AG04449 (cell line): ENCODE results near the gene CAMTA1.

Experiments
- CTCF ChIA-PET: fragments of 350-600 bp; formaldehyde crosslinking; extraction: SDS; loops from one replicate; lab custom pipeline; 2021; ENCODE audit warnings: antibody characterized with exemption; lab: Yijun Ruan, JAX
- POLR2A ChIA-PET: fragments of 400-600, 350-600 bp; formaldehyde crosslinking; extraction: SDS; loops from one replicate; lab custom pipeline; 2020; ENCODE audit warnings: antibody characterized with exemption, inconsistent platforms; lab: Yijun Ruan, JAX
- DNase-seq: peaks from one replicate; pipeline ENCODE4 v3.0.0-alpha.2; 2010; ENCODE audit warnings: low read depth, low spot score
- H3K4me3 ChIP-seq: 2 replicates; pipeline ENCODE4 v1.5.1; 2011; ENCODE audit warnings: low read depth, mild to moderate bottlenecking, control low read depth, low read length
- CTCF ChIP-seq: IDR thresholded peaks from one replicate; pipeline ENCODE4 v1.5.1; 2011; ENCODE audit warnings: mild to moderate bottlenecking, moderate library complexity, low read length, control low read depth, inconsistent platforms; ENCODE audit not compliant: insufficient read depth; ENCODE audit errors: missing control alignments

The CAMTA1 gene

GRCh38 chr1:6862906-6863305 lies 77.7 kb downstream of the CAMTA1 start:
- TF ChIP-seq CTCF = no peak
- H3K4me3 ChIP-seq = no peak overlapping the region
- DNase-seq = no peak
- ChIA-PET POLR2A (no interaction called here), CTCF (interaction anchor here (0.9 to 1.5 kb wide), 3 partner anchors 16 to 785 kb away, joined by 3 read pairs; no protein-coding TSS in a partner anchor)

GRCh38 chr1:6864166-6864565 lies 78.9 kb downstream of the CAMTA1 start:
- no peak for DNase-seq
- ChIA-PET CTCF (no interaction called here), POLR2A (no interaction called here)
- TF ChIP-seq CTCF = no peak
- no peak overlapping the region for H3K4me3 ChIP-seq

- TF ChIP-seq CTCF = no peak
- H3K4me3 ChIP-seq = no peak overlapping the region
- no peak for DNase-seq
- ChIA-PET CTCF (interaction anchor here (0.6 to 1.5 kb wide), 3 partner anchors 15 to 164 kb away, joined by 3 to 6 read pairs (median 3); no protein-coding TSS in a partner anchor), POLR2A (interaction anchor here (0.6 kb wide), 1 partner anchor 22 kb away, joined by 3 read pairs; no protein-coding TSS in a partner anchor)
These were observed 81.6 kb downstream of the CAMTA1 start for GRCh38 chr1:6866825-6867224.

GRCh38 chr1:6867321-6867720 lies 82.1 kb downstream of the CAMTA1 start:
- no peak overlapping the region for H3K4me3 ChIP-seq
- TF ChIP-seq CTCF = no peak
- DNase-seq = no peak
- POLR2A ChIA-PET = no interaction called here
- CTCF ChIA-PET = interaction anchor here (0.6 to 1.5 kb wide), 3 partner anchors 16 to 164 kb away, joined by 3 to 6 read pairs (median 3); no protein-coding TSS in a partner anchor

GRCh38 chr1:6867729-6868659 lies 82.7 kb downstream of the CAMTA1 start:
- CTCF ChIA-PET = interaction anchor here (1.3 to 5.6 kb wide), 5 partner anchors 8 to 167 kb away, joined by 3 to 49 read pairs (median 6); partner anchors contain the start of gene DNAJC11
- POLR2A ChIA-PET = no interaction called here
- TF ChIP-seq CTCF = no peak
- no peak for DNase-seq
- no peak overlapping the region for H3K4me3 ChIP-seq
